HCT116 (cell line): ENCODE measurements around the gene TEX22. TPM values are rescaled to one million over a fixed set of nuclear protein-coding genes. Genes with fewer than 3 reads are reported as not detected.
A peak's percentile ranks its signal among the peaks of the same experiment; 100 is the strongest.

Experiments used
- ATAC-seq: fragments of 200-7000 bp; cut with Tn5 transposase; 2 replicates; pipeline ENCODE4 v1.9.1; 2020; ENCODE audit warnings: mild to moderate bottlenecking, moderate library complexity
- BruUV-seq: library from RNA; stranded (reverse); fragments of 400-500 nt; replicated peaks from 2 replicates; lab custom pipeline; 2021; lab: Mats Ljungman, UMichigan
- CTCF ChIA-PET: fragments of 300-600 bp; sonication (Branson Sonifier 250); formaldehyde crosslinking; loops from one replicate; lab custom pipeline; 2021; ENCODE audit warnings: antibody characterized with exemption; lab: Charles Lee
- POLR2A ChIA-PET: fragments of 300-600, 350-600 bp; sonication (Branson Sonifier 250); formaldehyde crosslinking; loops from one replicate; lab custom pipeline; 2021; ENCODE audit warnings: antibody characterized with exemption; lab: Charles Lee
- RAD21 ChIA-PET, 2 experiments: fragments of 300-600 bp; sonication (Branson Sonifier 250); formaldehyde crosslinking; loops; one replicate each; lab custom pipeline; 2023; ENCODE audit warnings: low total read pairs in 2 of 2; ENCODE audit not compliant: uncharacterized antibody in 2 of 2, unreplicated experiment in 2 of 2, low non-redundant PET in 1 of 2; lab: Charles Lee
- DNase-seq: peaks from one replicate; pipeline ENCODE4 v3.0.0-alpha.2; 2010; ENCODE audit warnings: low read depth, low spot score
- H2AFZ ChIP-seq: fragments of 200-600 bp; shearing (Covaris generic), sonication (generic); 2 replicates; pipeline ENCODE4 v1.6.1; 2017; ENCODE audit warnings: low read depth, mixed run types, mixed read lengths, antibody characterized with exemption, low read length; ENCODE audit not compliant: poor library complexity, severe bottlenecking
- H3K27ac ChIP-seq: 2 replicates; pipeline ENCODE4 v1.5.1; 2012; ENCODE audit warnings: low read depth, low read length
- H3K27me3 ChIP-seq: fragments of 200-600 bp; sonication (generic); 2 replicates; pipeline ENCODE4 v1.6.1; 2016; ENCODE audit warnings: mixed run types, low read length, mixed read lengths; ENCODE audit not compliant: insufficient read depth
- H3K36me3 ChIP-seq, 2 experiments: fragments of 200-500 bp in 1 of 2; fragments of 200-600 bp in 1 of 2; sonication (Bioruptor generic) in 1 of 2; sonication (generic) in 1 of 2; 2 replicates each; pipeline versions ENCODE4 v1.5.1 to v1.6.1; 2014 to 2016; ENCODE audit warnings: low read length in 2 of 2, inconsistent platforms in 1 of 2, mixed read lengths in 1 of 2, mixed run types in 1 of 2; ENCODE audit not compliant: insufficient read depth in 2 of 2, control insufficient read depth in 1 of 2
- H3K4me1 ChIP-seq, 2 experiments: fragments of 200-600 bp in 1 of 2; sonication (generic) in 1 of 2; 2 replicates each; pipeline versions ENCODE4 v1.5.1 to v1.6.1; 2012 to 2017; ENCODE audit warnings: low read length in 2 of 2, inconsistent platforms in 1 of 2, mild to moderate bottlenecking in 1 of 2, mixed read lengths in 1 of 2, mixed run types in 1 of 2, moderate library complexity in 1 of 2; ENCODE audit not compliant: insufficient read depth in 2 of 2, control insufficient read depth in 1 of 2
- H3K4me2 ChIP-seq: fragments of 200-600 bp; sonication (generic); 2 replicates; pipeline ENCODE4 v1.6.1; 2017; ENCODE audit warnings: mixed run types, low read length, mixed read lengths
- H3K4me3 ChIP-seq, 2 experiments: fragments of 200-600 bp in 1 of 2; sonication (generic) in 1 of 2; replicated peaks in 1 of 2; 2 replicates each; pipeline ENCODE4 v1.5.1; 2011 to 2016; ENCODE audit warnings: low read length in 2 of 2, control low read depth in 1 of 2, low read depth in 1 of 2, mild to moderate bottlenecking in 1 of 2, mixed read lengths in 1 of 2, mixed run types in 1 of 2
- H3K79me2 ChIP-seq: fragments of 200-600 bp; sonication (generic); 2 replicates; pipeline ENCODE4 v1.6.1; 2017; ENCODE audit warnings: mild to moderate bottlenecking, mixed run types, low read length, moderate library complexity, mixed read lengths; ENCODE audit not compliant: insufficient read depth
- H3K9ac ChIP-seq: fragments of 200-600 bp; sonication (generic); 2 replicates; pipeline ENCODE4 v1.6.1; 2016; ENCODE audit warnings: low read length, mixed read lengths
- H3K9me2 ChIP-seq: fragments of 200-600 bp; sonication (generic), shearing (Covaris generic); 2 replicates; pipeline ENCODE4 v1.6.1; 2017; ENCODE audit warnings: mixed run types, mild to moderate bottlenecking, moderate library complexity; ENCODE audit not compliant: insufficient read depth
- H3K9me3 ChIP-seq, 2 experiments: fragments of 200-500 bp in 1 of 2; fragments of 200-600 bp in 1 of 2; sonication (Bioruptor generic) in 1 of 2; sonication (generic) in 1 of 2; 2 replicates each; pipeline ENCODE4 v1.6.1; 2014 to 2017; ENCODE audit warnings: low read length in 2 of 2, mixed read lengths in 2 of 2, inconsistent platforms in 1 of 2, low read depth in 1 of 2, mild to moderate bottlenecking in 1 of 2, mixed run types in 1 of 2, moderate library complexity in 1 of 2; ENCODE audit not compliant: control insufficient read depth in 1 of 2, insufficient read depth in 1 of 2
- H4K20me1 ChIP-seq: fragments of 200-600 bp; sonication (generic), shearing (Covaris generic); 2 replicates; pipeline ENCODE4 v1.6.1; 2017; ENCODE audit warnings: mixed run types, mild to moderate bottlenecking, moderate library complexity; ENCODE audit not compliant: insufficient read depth
- CEBPB ChIP-seq: IDR thresholded peaks from 2 replicates; pipeline ENCODE4 v1.6.1; 2012; ENCODE audit warnings: low read depth
- MAX ChIP-seq: IDR thresholded peaks from 2 replicates; pipeline ENCODE4 v1.6.1; 2012
- SRF ChIP-seq: IDR thresholded peaks from 2 replicates; pipeline ENCODE4 v1.6.1; 2012; ENCODE audit warnings: low read depth
- TCF7L2 ChIP-seq: IDR thresholded peaks from 2 replicates; pipeline ENCODE4 v1.7.0; 2011; ENCODE audit warnings: borderline replicate concordance, inconsistent platforms; ENCODE audit not compliant: insufficient read depth, insufficient read length; ENCODE audit errors: extremely low read depth
- ZBTB33 ChIP-seq: IDR thresholded peaks from 2 replicates; pipeline ENCODE4 v1.6.1; 2011; ENCODE audit warnings: mild to moderate bottlenecking, low read length, moderate library complexity; ENCODE audit not compliant: insufficient replicate concordance; ENCODE audit errors: extremely low read depth
- ZFX ChIP-seq: fragments of 450-650 bp; IDR thresholded peaks from 2 replicates; pipeline ENCODE4 v1.6.1; 2017
- intact Hi-C: fragments of 100-400 bp; cut with micrococcal nuclease; formaldehyde crosslinking; loops from 2 replicates; pipeline ENCODE4 v1.10.0; 2022
- total RNA-seq: library from RNA; stranded (reverse); gene quantifications from one replicate; pipeline ENCODE4 v1.2.1, GENCODE V29; 2021; ENCODE audit not compliant: unreplicated experiment

The TEX22 gene
- total RNA-seq, 1 experiment from 2014 or later = 3.8 TPM

GRCh38 chr14:105411985-105412770, 13.8 kb downstream of the TEX22 start:
- H3K9ac ChIP-seq = no peak overlapping the region
- H3K4me3 ChIP-seq = no peak overlapping the region; a peak in 1 of 4 replicates
- no peaks in the 10 kb centered on the region for H4K20me1 ChIP-seq
- TF ChIP-seq ZBTB33 (no peak), TCF7L2 (no peak), SRF (no peak), ZFX (no peak), CEBPB (no peak), MAX (no peak)
- TF ChIP-seq, all 23 proteins: peak for 0
- Histone ChIP-seq H2AFZ (no peak overlapping the region), H3K4me1 (peaks cover 16% of the 10 kb centered on the region in 2 experiments), H3K79me2 (no peaks in the 10 kb centered on the region), H3K27ac (peak overlapping the region; percentile 41; the same call in 1 of the 2 replicates), H3K4me2 (peak overlapping the region; percentile 75), H3K36me3 (no peaks in the 10 kb centered on the region), H3K27me3 (no peaks in the 10 kb centered on the region), H3K9me3 (no peaks in the 10 kb centered on the region), H3K9me2 (no peaks in the 10 kb centered on the region)
- ChIA-PET POLR2A (no interaction called here), RAD21 (no interaction called here), CTCF (no interaction called here)
- DNase-seq (no peak), ATAC-seq (no peak)
- BruUV-seq = no TSS peak
- intact Hi-C loops = no loop called here
